ENCODE measurements around the gene ZC2HC1B. TPM values are rescaled to one million over a fixed set of nuclear protein-coding genes. Genes with fewer than 3 reads are reported as not detected.

The ZC2HC1B gene
- total RNA-seq, 1 experiment from 2014 or later, result not detected

GRCh38 chr6:143840595-143841265 lies 23.5 kb upstream of the ZC2HC1B start:
- Histone ChIP-seq H3K36me3 (ENCODE audit: control insufficient read depth, insufficient read depth, low read length) (peaks cover 1% of the 10 kb centered on the region; the same call in 1 of the 2 replicates), H3K27me3 (replicated peaks; ENCODE audit: control insufficient read depth, insufficient read depth, low read length) (no peaks in the 10 kb centered on the region), H3K4me3 (ENCODE audit: low read depth, low read length) (no peak overlapping the region), H3K9me3 (no peaks in the 10 kb centered on the region), H3K4me1 (peaks cover 9% of the 10 kb centered on the region; the same call in 1 of the 2 replicates)
- no peaks in the 10 kb centered on the region for H3K9me3 Mint-ChIP-seq (ENCODE audit: unreplicated experiment)
- intact Hi-C loops (cut with micrococcal nuclease; ENCODE audit: unreplicated experiment), result loop anchor here (5.0 kb wide), 1 partner anchor 168 kb away; no protein-coding TSS in a partner anchor
- H3K4me1 Mint-ChIP-seq (ENCODE audit: low read depth, unreplicated experiment), result peaks cover 7% of the 10 kb centered on the region
- no peak for DNase-seq
- ChIA-PET CTCF (no interaction called here), POLR2A (no interaction called here)
- peak overlapping the region; percentile 42 for H3K4me3 Mint-ChIP-seq (ENCODE audit: unreplicated experiment)
- no peak overlapping the region for H3K27ac Mint-ChIP-seq (ENCODE audit: unreplicated experiment)
- TF ChIP-seq CTCF (IDR thresholded peaks at IDR 0.05; ENCODE audit: insufficient read depth in 1 of 2, low read depth in 1 of 2, low read length in 1 of 2, severe bottlenecking in 1 of 2, unreplicated experiment in 1 of 2), result no peak
- no peaks in the 10 kb centered on the region for H3K27me3 Mint-ChIP-seq (ENCODE audit: insufficient read depth, unreplicated experiment)
- BruUV-seq (replicated peaks), result no TSS peak
- H3K36me3 Mint-ChIP-seq (ENCODE audit: insufficient read depth, unreplicated experiment), result peaks cover 30% of the 10 kb centered on the region

GRCh38 chr6:143842461-143842901 lies 21.8 kb upstream of the ZC2HC1B start:
- Histone ChIP-seq H3K4me1 (peaks cover 9% of the 10 kb centered on the region; the same call in 1 of the 2 replicates), H3K36me3 (ENCODE audit: control insufficient read depth, insufficient read depth, low read length) (peaks cover 1% of the 10 kb centered on the region; the same call in 1 of the 2 replicates), H3K9me3 (no peaks in the 10 kb centered on the region), H3K27me3 (replicated peaks; ENCODE audit: control insufficient read depth, insufficient read depth, low read length) (no peaks in the 10 kb centered on the region), H3K4me3 (ENCODE audit: low read depth, low read length) (peak overlapping the region; percentile 78)
- Mint-ChIP-seq H3K27ac (ENCODE audit: unreplicated experiment) (peak overlapping the region; percentile 94), H3K4me3 (ENCODE audit: unreplicated experiment) (peak overlapping the region; percentile 92), H3K27me3 (ENCODE audit: insufficient read depth, unreplicated experiment) (no peaks in the 10 kb centered on the region), H3K4me1 (ENCODE audit: low read depth, unreplicated experiment) (peaks cover 7% of the 10 kb centered on the region), H3K9me3 (ENCODE audit: unreplicated experiment) (no peaks in the 10 kb centered on the region), H3K36me3 (ENCODE audit: insufficient read depth, unreplicated experiment) (peaks cover 46% of the 10 kb centered on the region)
- ChIA-PET POLR2A (interaction anchor here (0.6 to 1.6 kb wide), 13 partner anchors 14 to 392 kb away, joined by 3 to 7 read pairs (median 3); partner anchors contain the start of genes ADAT2, PEX3, PHACTR2 and SF3B5), CTCF (interaction anchor here (0.9 to 2.0 kb wide), 2 partner anchors 10 to 267 kb away, joined by 3 to 17 read pairs; no protein-coding TSS in a partner anchor)
- intact Hi-C loops (cut with micrococcal nuclease; ENCODE audit: unreplicated experiment), result loop anchor here (2.0 to 5.0 kb wide), 2 partner anchors 170 to 268 kb away; no protein-coding TSS in a partner anchor
- TF ChIP-seq CTCF (IDR thresholded peaks at IDR 0.05; ENCODE audit: insufficient read depth in 1 of 2, low read depth in 1 of 2, low read length in 1 of 2, severe bottlenecking in 1 of 2, unreplicated experiment in 1 of 2), result no peak
- BruUV-seq (replicated peaks), result TSS peak; percentile 98
- DNase-seq, result no peak

GRCh38 chr6:143842902-143843676 lies 21.2 kb upstream of the ZC2HC1B start, which contains the start of gene LTV1:
Gene LTV1 (plus strand): TSS chr6:143843338. CDS start chr6:143843478, 140 bp downstream.
- H3K9me3 ChIP-seq, result no peaks in the 10 kb centered on the region
- Mint-ChIP-seq H3K27me3 (ENCODE audit: insufficient read depth, unreplicated experiment) (no peaks in the 10 kb centered on the region), H3K9me3 (ENCODE audit: unreplicated experiment) (no peaks in the 10 kb centered on the region), H3K4me1 (ENCODE audit: low read depth, unreplicated experiment) (peaks cover 7% of the 10 kb centered on the region), H3K27ac (ENCODE audit: unreplicated experiment) (peak within 1 kb of the TSS; percentile 94), H3K36me3 (ENCODE audit: insufficient read depth, unreplicated experiment) (peaks cover 53% of the 10 kb centered on the region), H3K4me3 (ENCODE audit: unreplicated experiment) (peak within 1 kb of the TSS; percentile 92)
- H3K4me3 ChIP-seq (ENCODE audit: low read depth, low read length), result peak within 1 kb of the TSS; percentile 78
- peak; percentile 96 for DNase-seq
- intact Hi-C loops (cut with micrococcal nuclease; ENCODE audit: unreplicated experiment), result loop anchor here (1.0 to 5.0 kb wide), 3 partner anchors 98 to 268 kb away; no protein-coding TSS in a partner anchor
- POLR2A ChIA-PET, result interaction anchor here (0.6 to 1.6 kb wide), 14 partner anchors 14 to 392 kb away, joined by 3 to 7 read pairs (median 4); partner anchors contain the start of genes ADAT2, PEX3, PHACTR2 and SF3B5
- no TSS peak for BruUV-seq (replicated peaks)
- CTCF ChIA-PET, result interaction anchor here (0.9 to 2.0 kb wide), 2 partner anchors 9 to 268 kb away, joined by 3 to 17 read pairs; no protein-coding TSS in a partner anchor
- H3K27me3 ChIP-seq (replicated peaks; ENCODE audit: control insufficient read depth, insufficient read depth, low read length), result no peaks in the 10 kb centered on the region
- H3K4me1 ChIP-seq, result peaks cover 7% of the 10 kb centered on the region; the same call in 1 of the 2 replicates
- no peak for TF ChIP-seq CTCF (IDR thresholded peaks at IDR 0.05; ENCODE audit: insufficient read depth in 1 of 2, low read depth in 1 of 2, low read length in 1 of 2, severe bottlenecking in 1 of 2, unreplicated experiment in 1 of 2)
- H3K36me3 ChIP-seq (ENCODE audit: control insufficient read depth, insufficient read depth, low read length), result peaks cover 1% of the 10 kb centered on the region; the same call in 1 of the 2 replicates

Measured in Caco-2 (cell line).